Renal pelvis (tissue), 4 donors: Measurements from ENCODE around the gene COL5A3. TPM values are rescaled to one million over a fixed set of nuclear protein-coding genes. Genes with fewer than 3 reads are reported as not detected.

ENCODE experiments used
- DNase-seq: peaks from one replicate; pipeline ENCODE4 v3.0.0-alpha.2; 2013
- polyA plus RNA-seq, 3 donors: library from polyadenylated mRNA; unstranded; fragments of 120-200 nt; gene quantifications; one replicate each; pipeline ENCODE4 v1.2.1, GENCODE V29; 2013; ENCODE audit not compliant: insufficient read length in 3 of 3

COL5A3 gene
- polyA plus RNA-seq, 3 donors: 0.99 to 1.4 (median 1.1) TPM

DNA sequence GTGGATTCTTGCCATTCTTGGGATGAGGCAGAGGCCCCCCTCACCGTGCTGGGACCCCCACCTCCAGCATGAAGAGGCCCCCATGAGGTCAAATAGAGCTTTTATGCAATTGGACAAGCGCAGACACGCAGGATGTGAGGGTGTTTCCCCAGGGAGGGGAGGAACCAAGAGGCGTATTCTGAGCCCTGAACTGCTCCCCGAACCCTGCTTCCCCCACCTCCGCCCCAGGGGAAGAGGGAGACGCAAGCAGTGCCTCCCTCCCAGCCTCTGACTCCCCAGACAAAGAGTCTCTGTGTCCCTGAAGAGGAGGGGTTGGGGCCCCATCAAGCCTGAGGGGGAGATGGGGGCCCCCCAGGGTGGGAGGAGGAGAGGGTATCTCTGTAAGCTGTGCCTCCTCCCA, 1.7 kb upstream of the COL5A3 start:
- no peak for DNase-seq

DNA sequence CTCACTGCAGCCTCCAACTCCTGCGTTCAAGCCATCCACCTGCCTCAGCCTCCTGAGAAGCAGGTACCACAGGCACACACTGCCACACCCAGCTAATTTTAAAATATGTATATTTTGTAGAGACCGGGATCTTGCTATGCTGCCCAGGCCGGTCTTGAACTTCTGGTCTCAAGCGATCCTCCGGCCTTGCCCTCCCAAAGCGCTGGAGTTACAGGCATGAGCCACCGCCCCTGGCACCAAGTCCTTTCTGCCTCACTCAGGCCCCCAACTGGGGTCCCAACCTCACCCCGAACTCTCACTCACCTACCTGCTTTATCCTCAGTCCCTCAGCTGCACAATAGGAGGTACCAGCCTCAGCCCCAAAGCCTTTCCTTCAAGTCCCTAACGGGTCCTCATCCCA, 635 bp upstream of the COL5A3 start:
- DNase-seq: no peak

DNA sequence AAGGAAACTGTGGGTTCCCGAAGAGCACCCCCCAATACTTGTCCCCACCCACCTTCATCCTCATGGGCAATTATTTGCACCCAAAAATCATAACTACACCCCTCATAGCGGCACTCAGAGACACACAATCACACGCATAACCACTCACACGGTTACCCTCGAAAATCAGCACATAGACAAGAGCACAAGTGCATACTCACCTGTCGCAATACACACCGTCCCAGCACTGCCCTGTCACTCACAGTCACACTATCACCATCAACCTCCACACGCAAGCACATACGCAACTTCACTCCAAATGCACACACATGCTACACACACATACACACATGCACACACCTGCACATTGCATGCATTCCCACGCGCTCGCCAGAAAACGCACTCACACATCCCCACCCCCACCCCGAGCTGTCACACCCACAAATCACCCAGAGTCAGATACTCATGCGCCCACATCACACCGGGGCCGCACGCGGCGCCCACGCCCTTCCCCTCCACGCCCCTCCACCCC, 535 bp downstream of the COL5A3 start:
- no peak for DNase-seq

DNA sequence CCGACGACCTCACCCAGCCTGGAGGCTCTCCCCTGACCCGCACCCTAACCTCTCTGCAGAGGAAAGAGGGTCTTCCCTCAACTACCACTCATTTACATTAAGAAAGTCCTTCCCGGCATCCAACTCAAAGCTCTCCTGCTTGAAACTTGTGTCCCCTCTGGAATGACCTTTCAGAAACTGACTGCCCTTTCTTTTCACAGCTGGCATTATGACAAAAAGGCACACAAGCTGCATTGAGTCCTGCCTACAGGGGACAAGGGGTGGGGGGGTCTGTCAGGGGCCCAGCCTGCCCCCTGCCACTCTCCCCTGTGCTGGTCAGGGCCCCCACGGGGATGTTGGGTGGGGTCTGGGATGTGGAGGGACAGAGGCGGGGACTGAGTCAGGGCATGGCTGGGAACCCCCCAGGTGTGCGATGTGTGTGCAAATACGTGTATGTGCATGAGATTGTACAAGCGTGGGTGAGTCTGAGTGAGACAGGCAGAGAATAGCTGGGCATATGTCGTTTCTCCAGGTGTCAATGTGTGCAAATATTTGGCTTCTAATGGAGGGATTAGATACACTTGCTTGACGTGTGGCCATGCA, 2.0 kb downstream of the COL5A3 start:
- no peak for DNase-seq

DNA sequence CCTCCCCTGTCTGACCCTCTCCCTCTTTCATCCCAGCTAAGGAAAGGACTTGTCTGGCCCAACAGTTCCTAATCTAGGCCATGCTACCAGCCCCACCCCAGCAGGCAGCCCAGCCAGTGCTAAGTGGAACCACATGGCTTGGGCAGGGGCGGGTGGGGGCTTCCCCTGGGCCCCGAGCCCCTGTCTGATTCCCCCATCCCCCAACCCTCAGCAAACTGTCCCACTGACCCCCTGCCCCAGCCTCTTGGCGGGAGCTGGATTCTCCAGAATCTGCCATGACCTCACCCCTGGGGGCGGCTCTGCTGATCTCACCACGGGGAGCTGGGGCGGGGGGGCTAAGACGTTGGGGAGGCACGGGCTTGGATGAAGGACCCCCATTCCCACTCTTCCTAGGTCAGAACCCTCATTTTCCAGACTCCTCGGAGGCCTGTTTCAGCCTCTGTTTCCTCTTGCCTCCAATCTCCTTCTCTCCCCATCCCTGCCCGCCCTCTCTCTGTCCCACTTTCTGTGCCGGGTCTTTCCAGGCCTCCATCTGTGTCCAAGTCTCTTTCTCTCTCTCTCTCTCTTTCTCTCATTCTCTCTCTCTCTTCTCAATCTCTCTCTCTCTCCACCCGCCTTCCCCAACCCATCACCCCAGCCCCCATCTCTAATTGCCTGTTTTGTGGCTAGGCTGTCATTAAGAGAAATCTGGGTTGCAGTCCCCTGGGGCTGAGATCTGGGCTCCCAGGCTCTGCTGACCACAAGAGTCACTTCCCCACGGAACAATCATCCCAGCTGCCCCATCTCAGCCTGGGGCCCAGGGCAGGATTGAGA, 2.7 kb downstream of the COL5A3 start:
- no peak for DNase-seq

DNA sequence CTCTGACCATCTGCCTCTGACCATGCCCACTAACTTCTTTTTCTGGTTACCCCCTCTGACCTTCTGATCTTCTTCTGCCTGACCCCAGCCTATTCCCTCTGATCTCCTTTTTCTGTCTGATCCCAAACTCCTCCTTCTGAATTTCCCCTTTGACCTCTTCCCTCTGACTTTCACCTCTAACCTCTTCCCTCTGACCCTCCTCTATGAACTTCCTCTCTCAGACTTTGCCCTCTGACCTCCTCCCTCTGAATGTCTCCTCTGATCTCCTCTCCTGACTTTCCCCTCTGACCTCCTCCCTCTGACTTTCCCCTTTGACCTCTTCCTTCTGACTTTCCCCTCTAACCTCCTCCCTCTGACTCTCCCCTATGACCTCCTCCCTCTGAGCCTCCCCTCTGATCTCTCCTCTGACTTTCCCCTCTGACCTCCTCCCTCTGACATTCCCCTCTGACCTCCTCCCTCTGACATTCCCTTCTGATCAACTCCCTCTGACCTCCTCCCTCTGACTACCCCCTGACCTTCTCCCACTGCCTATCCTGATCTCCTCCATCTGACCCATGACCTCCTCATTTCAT, 3.5 kb downstream of the COL5A3 start:
- no peak for DNase-seq

DNA sequence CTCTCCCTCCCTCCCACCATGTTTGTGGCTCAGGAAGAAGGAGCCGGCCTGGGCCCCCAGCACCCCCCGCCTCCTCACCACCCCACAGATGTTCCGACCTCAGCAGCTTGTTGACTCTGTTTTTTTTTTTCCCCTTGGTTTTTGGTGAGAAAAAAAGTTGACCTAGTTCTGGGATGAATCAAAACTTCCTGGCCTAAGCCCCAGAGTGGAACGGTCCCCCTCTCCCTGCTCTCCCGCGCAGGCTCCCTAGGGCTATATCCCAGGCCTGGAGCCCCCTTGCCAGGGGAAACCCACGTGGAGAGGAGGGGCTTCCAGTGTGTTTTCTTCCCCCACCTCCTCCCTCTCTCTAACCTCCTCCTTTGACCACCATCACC, 4.0 kb downstream of the COL5A3 start:
- no peak for DNase-seq

DNA sequence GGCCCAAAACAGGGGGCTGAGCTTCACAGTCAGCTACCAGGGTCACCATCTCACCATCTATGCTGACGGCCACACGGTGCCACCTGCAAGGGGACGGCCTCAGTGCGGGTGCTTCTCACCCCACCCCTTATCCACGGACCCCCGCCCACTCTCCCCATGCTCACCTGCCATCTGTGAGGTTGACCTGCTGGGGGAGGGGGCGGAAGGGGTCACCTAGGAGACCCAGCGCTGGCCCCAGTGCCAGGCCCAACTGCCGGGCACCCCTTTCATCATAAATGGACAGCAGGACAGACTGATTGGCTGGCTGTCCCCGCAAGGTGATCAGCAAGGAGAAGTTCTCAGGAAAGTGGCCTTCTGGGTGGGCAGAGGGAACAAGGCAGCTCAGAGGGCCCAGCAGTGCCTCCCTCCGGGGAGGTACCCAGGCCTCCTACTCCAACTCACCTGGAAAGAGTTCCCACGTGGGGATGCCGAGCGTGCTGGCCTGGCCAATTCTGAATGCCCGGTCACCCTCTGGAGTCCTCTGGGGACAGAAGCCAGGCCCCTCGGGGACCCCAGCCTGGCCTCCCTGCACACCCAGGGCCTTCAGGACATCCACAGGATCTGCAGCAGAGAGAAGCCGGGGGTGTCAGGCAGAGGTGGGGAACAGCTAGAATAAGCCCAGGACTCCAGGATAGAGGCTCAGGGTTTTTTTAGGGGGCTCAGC, 4.5 kb downstream of the COL5A3 start:
- DNase-seq: no peak

DNA sequence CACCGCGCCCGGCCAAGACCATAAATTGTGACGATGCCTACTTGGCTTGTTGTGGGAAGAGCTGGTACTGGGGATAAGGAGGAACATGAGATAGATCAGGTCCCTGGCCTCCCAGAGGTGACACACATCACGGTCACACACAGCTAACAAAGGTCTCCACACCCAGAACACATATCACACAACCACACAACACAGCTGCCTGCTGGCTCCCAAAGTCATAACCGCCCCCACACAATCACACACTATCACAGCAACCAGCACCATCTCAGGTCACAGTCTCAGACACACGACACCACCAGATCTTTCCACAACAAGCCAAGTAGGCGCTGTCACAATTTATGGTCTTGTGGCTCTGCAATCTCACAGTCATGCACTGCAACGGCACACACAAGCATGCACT, 5.7 kb downstream of the COL5A3 start:
- DNase-seq: no peak

DNA sequence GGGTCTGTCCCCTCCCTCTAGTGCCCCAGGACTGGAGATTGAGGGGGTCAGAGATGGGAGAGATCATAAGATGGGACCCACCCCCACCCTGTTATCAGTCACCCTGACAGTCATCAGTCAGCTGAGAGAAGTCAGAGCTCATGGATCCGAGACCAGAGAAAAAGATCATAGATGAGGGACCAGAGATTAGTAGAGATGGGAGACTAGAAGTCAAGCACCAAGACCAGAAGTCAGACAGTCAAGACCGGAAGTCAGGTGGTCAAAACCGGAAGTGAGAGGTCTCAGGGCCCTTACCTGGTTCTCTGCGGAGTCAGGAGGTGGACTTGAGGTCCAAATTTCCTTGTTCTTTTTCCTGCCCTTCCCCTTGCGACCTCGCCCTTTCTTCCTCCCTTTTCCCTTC, 7.0 kb downstream of the COL5A3 start:
- no peak for DNase-seq

DNA sequence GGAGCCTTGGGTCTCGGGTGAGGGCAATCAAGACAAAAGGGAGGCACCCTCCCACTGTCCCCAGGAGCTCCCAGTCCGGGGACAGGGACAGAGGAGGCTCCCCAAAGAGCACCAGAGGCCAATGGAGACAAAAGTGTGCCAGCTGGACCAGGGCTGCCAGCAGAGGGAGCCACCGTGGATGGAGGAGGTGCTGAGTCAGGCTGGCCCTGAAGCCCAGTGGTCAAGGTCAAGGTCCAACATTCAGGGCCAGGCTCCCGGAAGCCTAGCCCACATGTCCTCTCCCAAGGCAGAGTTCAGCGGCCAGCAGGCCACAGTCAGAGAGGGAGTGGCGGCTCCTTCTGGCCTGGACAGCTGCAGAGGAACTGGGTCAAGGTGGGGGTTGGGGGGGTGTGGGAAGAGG, 8.4 kb downstream of the COL5A3 start:
- no peak for DNase-seq

DNA sequence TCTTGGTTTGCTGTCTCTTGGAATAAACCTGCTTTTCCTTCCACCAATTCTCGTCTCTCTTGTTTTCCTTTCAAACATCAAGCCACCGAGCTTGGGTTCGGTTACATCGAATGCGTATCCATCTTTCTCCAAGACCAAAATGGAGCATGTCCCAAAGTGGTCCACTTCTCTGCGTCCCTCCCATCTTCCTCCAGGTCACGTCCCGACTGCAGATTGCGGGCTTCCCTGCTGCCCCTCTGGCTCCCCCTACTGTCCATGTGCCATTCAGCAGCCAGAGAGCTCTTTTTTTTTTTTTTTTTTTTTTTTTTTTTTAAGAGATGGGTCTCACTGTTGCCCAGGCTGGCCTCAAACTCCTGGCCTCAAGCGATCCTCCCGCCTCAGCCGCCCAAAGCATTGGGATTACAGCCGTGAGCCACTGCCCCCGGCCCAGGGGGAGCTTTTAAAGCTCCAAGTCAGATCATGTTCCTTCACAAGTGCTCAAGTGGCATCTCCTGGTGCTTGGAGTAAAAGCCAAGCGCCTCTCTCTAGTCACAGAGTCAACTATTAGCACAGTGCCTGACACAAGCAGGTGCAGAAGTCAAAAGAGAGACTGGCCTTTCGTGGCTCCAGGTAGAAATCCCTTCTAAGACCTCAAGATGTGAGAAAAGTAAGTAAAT, 10.0 kb downstream of the COL5A3 start:
- peak; percentile 61 for DNase-seq

DNA sequence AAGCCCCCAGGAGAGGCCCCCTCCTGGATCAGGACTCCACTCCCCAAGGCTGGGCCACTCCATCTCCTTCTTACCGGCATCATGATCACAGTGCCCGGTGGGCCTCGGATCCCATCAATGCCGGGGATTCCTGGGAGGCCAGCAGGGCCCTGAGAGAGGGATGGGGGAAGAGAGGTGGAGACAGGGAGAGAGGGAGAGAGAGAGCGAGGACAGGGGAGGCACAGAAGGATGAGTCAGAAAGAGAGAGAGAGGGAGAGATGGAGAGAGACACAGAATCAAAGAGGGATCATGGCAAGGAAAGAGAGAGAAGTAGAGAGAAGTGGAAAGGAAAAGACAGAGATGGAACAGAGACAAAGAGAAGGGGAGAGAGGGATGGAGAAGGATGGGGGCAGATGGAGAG, 13.8 kb downstream of the COL5A3 start:
- DNase-seq: no peak

DNA sequence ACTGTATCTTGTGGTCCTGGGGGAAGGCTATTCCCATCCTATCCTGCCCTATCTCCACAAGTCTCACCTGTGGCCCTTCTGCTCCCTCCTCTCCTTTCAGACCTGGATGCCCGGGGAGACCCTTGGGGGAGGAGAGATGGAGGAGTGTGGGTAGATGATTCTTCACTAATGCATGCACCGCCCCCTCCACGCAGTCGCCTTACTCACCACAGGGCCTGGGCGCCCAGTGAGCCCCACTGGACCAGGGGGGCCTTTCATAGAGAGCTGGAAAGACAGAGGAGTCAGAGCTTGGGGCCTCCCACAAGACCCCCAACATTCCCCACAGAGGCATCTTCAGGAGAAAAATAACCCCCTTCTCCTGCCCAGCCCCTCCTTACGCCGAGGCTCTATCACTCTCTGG, 14.3 kb downstream of the COL5A3 start:
- no peak for DNase-seq

DNA sequence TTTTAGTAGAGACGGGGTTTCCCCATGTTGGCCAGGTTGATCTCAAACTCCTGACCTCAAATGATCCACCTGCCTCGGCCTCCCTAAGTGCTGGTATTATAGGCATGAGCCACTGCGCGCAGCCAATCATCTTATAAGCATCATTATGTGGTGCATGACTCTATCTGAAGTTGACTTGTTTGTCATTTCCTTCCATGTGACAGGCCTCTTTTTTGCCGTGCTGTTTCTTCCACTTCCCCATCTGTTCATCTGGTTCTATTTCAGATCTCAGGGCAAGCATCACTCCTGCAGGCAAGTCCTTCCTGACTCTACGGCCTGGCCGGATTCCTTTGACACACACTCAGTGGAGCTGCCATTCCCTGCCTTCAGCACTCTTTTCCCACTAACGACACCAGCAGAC, 15.2 kb downstream of the COL5A3 start:
- no peak for DNase-seq

DNA sequence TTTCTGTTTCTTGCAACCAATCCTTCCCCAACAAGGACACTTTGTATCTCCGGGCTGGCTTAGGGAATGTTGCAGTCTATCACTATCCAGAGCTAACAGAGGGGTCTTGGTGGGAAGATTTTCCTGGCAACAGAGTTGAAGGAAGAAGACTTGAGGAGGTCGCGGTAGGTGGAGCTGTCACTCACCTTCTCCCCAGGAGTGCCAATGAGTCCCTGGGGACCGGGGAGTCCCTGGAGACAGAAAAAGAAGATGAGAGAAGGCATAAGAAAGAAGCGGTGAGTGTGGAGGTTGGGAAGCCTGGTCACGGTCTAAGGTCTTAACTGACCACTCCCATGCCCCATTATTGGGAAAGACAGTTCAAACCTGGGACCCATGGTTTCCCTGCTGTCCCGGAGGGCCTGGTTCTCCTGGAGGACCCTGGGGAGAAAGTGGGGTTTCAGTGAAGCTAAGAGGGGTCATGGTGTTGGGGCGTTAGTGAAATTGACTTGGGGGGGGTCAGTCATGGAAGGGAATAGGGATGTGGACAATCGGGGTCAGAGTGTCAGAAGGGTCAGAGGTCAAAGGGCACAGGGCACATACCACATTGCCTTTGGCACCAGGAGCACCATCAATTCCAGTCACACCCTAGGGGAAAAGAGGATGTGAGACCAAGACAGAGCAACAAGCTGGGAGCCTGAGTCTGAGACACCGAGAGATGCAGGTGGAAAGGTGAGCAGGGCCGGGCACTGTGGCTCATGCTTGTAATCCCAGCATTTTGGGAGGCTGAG, 18.7 kb downstream of the COL5A3 start:
- no peak for DNase-seq

DNA sequence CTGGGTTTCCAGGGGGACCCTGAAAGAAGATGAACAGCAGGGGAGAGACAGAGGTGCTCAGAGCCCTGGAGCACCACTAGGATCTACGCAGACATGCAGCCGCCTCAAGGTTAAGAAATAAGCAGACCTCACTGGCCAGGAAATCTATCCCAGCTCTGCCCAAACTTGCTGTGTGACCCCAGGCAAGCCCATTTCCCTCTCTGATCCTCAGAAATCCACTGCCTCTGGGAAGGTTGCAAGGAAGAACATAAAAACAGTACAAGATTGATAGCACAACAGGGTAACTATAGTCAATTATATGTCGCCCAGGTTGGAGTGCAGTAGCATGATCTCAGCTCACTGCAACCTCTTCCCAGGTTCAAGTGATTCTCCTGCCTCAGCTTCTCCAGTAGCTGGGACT, 20.8 kb downstream of the COL5A3 start:
- DNase-seq: no peak

DNA sequence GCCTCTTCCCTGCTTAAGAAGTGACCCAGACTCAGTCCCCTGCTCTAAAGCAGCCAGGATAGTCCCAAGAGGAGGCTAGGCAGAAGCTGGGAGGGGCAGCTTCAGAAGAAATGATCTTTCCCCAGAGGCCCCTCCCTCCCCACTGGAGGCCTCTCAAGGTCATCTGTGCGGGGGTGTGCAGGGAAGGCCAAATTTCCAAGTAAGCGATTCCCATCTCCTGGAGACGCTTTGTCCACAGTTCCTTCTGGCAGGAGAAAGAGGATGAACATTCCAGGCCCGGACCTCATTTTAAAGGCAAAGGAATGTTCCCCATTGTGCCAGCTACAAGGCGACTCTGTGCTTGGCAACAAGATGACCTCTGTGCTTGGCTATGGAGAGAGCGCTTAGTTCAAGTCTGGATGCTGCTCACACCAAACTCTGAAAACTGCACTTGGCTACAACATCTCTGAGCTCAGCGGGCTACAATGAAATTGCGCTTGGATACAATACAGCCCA, 23.5 kb downstream of the COL5A3 start:
- no peak for DNase-seq

DNA sequence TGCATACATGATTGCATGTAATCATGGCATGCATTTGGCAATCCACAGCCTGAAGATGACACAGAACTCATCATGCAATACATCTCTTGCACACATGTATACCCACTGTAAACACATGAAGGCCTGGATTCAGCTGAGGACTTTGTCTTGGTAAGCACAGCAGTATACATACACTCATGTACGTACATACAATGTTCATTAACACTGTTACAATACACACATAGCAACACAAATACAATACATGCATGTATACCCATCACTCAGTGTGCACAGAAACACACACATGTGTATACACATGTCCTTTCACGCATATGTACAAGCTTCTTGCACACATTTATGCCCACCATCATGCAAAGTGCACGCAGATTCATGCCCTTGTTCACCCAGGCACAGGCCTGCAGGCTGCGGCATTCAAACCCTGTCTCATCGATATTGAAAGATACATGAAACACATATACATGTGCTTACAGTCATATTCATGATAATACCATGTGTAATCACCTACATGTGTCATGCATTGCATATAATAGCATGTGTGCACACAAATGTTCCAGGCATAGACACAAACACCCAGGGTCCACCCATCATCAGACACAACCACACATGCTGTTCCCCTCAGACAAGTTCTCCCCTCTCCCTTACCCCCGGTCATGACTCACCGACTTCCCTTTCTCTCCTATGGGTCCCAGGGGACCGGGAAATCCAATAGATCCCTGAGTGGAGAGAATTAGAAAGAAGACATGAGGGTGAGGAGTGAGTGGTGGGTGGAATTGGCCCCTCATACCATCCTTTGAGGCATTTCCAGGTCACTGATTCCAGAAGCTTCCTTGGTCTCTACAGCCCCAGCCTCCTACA, 28.7 kb downstream of the COL5A3 start:
- DNase-seq: no peak

DNA sequence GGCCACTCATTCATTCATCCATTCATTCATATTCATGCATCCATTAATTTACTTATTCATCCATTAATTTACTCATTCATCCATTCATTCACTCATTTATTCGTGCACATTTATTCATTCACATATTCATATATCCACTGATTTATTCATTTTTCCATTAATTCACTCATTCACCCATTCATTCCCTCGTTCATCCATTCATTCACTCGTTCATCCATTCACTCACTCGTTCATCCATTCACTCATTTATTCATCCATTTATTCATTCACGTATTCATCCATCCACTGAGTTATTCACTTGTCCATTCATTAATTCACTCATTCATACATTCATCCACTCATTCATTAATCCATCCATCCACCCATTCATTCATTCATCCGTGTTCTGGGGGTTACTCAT, 38.2 kb downstream of the COL5A3 start:
- no peak for DNase-seq
